IPS-18c (cell line): Measurements from ENCODE around the gene BARX1.

ENCODE experiments used
- H3K4me3 ChIP-seq: 2 replicates; pipeline ENCODE4 v1.7.0; 2013; ENCODE audit warnings: low read depth, mild to moderate bottlenecking, low read length, moderate library complexity; ENCODE audit not compliant: insufficient read depth
- H3K9me3 ChIP-seq: one replicate; pipeline ENCODE4 v1.6.1; 2013; ENCODE audit warnings: mild to moderate bottlenecking, low read length, moderate library complexity; ENCODE audit not compliant: control insufficient read depth, insufficient read depth

Gene BARX1

DNA sequence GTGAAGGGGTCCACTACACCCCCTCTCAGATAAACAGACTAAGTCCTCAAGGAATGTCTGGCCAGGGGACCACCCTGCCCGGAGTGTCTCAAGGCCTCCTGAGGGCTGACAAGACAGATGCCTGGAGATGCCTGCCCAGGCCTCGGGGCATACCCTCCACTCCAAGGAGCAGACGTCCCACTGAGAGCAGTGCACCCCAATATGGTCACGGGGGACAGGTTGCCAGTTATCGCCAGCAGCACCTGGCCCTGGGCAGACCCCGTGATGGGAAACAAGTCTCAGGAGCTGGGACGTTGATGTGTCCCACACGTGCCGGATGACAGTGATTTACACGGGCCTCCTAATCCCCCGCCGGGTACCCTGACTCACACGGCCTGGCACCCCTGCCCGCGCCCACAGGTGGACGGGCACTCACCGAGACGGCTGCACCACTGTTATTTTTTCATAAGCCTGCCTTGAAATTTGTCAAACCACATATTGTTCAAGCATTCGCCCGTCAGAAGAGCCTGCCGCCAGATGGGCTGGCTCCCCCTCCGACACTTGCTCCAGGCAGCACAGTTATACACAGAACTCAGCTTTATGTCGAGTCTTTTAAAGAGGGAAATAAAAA is 43.9 kb downstream of the BARX1 start:
- Histone ChIP-seq H3K9me3 (no peaks in the 10 kb centered on the region), H3K4me3 (no peak overlapping the region)

DNA sequence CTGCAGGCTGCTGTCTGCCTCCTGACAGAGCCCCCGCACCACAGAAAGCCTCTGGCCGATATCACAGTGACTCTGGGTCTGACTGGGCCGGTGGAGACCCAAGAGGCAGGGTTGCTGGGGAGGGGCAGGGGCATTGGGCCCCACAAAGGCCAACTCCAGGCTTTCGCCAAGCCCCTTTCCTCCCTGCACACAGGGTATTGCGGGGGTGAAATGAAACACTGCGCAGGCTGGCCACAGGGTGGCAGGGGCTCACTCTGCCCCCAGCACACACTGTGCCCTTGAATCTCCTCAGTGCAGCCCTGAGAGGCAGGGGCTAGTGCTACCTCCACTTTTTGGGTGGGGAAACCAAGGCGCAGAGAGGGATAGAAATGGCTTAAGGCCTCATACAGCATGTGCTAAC is 44.6 kb downstream of the BARX1 start:
- H3K9me3 ChIP-seq, result no peaks in the 10 kb centered on the region
- no peak overlapping the region for H3K4me3 ChIP-seq

DNA sequence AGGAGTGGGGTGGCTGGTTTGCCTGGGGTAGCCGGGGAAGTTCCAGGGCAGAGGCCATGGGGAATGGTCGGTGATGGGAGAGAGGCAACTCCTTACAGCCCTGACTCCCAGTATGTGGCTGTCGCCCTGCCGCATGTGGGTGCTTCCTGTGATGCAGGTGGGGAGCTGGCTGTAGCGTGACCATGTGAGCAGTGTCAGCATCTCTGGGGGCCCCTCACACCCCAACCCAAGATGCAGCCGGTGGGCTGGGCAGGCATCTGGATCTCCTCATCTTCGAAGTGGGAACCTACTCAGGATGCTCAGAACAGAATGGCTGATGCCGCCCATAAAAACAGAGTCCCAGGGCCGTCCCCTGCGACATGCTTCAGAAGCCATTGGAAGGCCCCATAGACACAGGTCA is 45.0 kb downstream of the BARX1 start:
- H3K4me3 ChIP-seq, result no peak overlapping the region
- H3K9me3 ChIP-seq, result no peaks in the 10 kb centered on the region

DNA sequence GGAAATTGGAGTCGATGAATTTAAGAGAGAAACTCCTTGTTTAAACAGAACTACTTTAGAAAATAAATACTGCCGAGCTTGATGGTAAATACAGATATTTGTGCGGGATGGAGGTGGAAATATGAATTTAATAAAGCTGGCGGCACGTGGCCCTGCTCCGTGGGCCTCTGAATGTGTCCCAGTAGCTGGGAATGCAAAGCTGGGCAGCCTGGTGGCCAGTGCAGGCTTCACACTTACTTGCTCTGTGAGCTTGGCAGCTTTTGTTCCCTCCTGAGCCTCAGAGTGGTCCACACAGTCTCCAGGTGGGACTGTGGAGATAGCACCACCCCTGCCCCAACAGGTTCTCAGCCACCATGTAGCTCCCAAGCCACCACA is 45.9 kb downstream of the BARX1 start:
- Histone ChIP-seq H3K9me3 (no peaks in the 10 kb centered on the region), H3K4me3 (no peak overlapping the region)

DNA sequence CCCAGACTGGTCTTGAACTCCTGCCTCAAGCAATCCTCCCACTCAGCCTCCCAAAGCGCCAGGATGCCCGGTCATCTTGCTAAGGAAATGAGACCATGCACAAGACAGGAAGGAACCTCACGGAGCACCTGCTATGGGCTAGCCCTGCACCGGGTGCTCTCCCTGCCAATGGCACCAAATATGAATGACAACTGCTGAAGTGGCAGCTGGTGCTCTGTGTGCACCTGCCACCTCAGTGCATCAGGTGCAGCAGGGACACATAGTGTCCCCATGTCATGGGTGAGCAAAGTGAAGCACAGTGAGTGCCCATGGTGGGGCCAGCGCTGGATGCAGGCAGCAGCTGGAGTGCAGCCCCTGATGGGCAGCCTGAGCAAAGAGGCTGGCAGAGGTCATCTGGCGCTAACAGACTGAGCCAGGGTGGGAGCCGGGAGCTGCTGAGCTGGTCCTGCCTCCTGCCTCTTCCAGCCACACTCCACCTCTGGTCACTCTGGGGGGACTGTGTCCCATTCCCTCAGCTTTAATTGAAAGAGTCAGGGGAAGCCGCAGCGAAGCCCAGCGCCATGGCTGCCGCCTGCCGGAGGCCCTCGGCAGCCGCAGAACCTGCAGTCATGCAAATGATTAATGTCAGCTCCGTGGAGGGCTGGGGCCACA is 46.4 kb downstream of the BARX1 start:
- no peaks in the 10 kb centered on the region for H3K9me3 ChIP-seq
- H3K4me3 ChIP-seq, result no peak overlapping the region

DNA sequence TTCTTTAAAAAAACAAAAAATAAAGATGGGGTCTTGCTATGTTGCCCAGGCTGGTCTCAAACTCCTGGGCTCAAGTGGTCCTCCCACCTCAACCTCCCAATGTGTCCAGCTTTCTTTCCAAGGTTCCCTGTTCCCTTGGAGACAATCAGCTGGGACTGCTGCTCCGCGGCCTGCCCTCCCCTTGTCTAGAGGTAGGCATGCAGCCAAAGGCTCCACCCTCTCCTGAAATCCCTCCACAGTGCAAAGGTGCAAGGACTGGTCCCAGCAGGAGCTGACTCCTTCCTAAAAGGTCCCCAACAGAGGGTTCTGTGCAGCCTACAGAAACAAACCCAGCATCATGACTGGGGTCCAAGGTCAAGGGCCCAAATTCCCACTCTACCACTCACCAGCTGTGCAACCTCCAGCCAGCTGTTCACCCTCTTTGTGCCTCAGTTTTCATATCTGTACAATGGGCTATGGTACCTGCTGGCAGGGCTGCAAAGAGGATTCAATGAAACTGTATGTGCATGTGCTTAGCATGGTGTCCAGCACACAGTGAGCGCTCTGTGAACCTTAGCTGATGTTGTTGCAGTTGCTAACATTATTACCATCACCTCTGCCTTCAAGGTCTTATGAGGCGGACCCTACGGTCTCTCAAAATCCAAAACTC is 47.5 kb downstream of the BARX1 start:
- Histone ChIP-seq H3K9me3 (no peaks in the 10 kb centered on the region), H3K4me3 (no peak overlapping the region)

DNA sequence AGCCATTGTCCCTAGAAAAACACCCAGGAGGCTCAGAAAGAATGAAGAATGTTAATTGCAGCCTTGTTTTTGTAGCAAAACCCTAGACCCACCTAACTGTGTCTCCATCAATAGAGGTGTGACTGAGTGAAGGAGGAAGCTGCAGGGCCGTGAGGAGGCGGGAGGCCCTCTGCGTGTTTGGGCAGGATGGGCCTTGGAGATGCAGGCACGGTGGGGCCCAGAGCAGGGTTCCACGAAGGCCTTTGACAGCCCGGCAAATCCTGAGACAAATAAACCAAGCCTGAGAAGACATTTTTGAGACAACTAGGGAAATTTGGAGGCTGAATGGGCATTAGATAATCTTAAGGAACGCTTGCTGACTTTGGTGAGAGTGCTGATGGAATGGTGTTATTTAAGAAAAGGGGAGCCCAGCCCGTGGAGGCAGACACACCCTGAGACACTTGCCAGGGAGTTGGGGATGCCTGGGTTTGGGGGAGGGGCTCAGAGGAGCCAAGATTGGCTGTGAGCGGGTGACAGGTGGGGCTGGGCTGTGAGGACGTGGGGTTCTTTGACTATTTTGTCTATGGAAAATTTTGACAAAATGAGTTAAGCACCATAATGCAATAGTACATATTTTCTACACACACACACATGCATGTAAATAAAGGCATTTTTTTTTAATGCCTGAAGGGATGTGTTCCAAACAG is 48.8 kb downstream of the BARX1 start:
- Histone ChIP-seq H3K9me3 (peaks cover 2% of the 10 kb centered on the region), H3K4me3 (no peak overlapping the region)

DNA sequence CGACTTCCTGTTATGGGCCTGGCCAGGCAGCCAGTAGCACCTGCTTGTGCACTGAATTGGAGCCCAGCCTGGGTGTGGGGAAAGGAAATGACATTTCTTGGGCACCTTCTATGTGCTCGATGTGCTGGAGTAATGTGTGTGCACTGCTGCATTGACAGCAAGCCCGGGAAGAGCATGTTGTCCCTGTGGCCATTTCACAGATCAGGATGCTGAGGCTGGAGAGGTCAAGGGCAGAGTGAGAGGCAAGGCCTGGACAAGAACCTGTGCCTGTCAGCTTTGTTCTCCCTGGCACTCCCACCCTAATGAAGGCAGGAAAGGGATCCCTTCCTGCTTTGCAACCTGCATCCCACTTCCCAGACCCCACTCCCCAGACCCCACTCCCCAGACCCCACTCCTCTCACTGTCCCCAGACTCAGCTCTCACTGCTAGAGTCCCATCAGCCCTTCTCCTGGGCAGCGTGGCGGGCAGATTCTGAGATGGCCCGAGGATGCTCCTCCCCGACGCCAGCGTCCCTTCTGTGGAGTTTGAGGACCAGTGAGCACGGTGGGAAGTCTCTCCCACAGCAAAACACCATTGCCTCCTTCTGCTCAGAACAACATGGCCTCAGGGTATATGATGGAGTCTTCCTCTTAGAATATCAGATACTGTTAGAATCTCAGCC is 49.6 kb downstream of the BARX1 start:
- Histone ChIP-seq H3K9me3 (peaks cover 2% of the 10 kb centered on the region), H3K4me3 (no peak overlapping the region)

DNA sequence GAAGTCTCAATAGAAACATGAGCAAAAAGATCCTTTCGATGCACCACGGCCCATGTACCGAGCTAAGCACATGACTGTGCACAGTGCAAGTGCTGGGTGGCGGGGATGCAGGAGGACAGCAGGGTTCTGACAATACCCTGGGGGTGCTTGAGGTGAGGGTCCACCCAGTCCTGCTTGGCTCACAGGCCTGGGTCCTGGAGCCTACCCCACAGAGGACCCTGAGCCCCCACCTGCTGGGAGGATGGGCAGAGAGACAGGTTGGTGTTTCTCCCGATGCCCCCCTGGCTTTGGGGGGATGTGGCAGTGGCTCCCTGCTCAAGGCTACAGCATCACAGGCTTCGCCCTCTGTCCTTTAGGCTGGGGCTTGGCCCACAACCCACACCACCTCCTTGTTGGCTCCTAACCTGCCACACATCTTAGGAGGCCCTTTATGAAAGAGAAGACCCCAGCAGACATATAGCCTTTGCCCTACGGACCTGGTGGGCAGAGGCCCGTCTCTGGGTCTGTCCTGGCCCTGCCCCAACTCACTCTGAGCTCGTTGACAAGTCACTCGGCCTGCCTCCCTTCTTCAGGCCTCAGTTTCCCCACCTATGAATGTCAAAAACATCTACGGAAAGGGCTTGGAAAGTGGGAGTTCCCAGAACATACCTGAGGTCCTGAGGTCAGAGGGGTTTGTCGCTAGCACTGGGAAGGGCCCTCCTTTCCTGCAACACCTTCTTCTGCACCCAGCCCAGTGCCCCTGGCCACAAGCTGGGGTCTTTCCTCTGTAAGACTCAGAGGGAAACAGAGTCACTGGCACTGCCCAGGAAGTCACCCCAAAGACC is 50.3 kb downstream of the BARX1 start:
- no peak overlapping the region for H3K4me3 ChIP-seq

DNA sequence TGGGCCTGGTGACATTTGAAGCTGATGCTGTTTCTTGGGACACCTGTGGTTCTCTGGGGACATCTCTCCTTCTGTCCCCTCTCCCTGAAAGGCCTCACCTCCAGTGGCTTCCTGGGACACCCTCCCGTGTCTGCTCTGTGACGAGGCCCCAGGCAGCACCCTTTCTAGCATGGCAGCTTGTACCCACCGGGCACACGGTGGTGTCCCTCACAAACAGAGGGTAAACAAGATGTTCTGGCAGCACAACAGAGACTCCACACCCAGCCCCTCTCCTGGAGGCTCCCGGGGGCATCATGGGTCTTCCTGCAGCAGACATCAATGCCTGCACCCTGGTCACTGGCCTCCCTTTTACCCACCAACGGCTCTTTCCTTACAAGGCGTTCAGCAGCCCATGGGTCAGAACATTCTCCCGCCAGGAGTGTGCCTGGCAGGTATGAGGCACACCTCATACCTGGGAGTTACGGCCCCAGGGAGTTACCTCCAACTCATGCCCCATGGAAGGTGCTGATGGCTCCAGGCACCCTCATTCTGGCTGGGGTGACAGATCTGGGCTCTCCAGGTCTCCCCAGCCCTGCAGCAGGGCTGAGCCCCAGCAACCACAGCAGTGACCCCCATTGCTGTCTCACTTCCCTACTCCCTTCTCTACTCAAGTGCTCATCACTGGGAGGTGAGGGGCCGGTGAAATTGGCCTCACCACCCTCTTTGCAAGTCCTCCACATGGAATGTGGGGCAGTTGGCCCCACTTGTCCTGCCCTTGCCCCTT is 51.1 kb downstream of the BARX1 start:
- Histone ChIP-seq H3K9me3 (peaks cover 4% of the 10 kb centered on the region), H3K4me3 (no peak overlapping the region)

More for the DNA sequence above, 50.3 kb downstream of the BARX1 start:
- peaks cover 4% of the 10 kb centered on the region for H3K9me3 ChIP-seq

DNA sequence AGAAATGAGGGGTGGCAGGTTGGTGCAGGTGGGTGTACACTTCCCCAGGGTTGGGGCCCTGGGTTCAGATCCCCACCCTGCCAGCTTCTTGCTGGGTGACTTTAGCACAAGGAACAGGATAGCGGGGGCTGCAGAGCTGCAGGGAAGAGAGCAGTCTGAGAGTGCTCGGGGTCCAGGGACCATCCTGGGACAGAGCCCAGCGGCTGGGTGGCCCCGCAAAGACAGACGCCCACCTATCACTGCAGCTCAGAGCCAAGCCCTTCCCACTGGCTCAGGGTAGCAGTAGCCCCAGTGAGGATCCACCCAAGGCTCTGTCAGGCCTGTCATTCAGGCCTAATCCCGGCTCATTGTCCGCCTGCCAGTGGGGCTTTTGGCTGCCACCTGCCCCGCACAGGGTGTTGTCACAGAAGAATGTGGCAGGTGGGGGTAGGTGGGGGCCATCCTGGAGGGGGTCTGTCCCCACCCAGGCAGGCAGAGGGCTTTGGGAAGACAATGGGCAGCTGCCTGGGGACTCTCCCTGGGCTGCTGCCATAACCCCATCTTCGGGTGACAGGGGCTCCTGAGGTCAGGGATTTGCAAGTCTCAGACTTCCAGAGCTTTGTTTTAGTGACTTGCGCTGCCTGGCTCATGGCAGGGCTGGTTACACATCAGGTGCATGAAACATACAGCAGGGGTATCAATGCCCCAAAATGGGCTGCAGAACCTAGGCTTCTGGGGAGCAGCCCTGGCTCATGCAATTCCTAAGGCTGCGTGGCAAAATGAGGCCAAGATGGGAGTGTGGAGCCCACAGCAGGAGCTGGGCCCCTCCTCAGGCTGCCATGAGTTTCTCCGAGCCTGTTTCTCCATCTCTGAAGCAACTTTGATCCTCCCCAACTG is 52.1 kb downstream of the BARX1 start:
- no peak overlapping the region for H3K4me3 ChIP-seq

DNA sequence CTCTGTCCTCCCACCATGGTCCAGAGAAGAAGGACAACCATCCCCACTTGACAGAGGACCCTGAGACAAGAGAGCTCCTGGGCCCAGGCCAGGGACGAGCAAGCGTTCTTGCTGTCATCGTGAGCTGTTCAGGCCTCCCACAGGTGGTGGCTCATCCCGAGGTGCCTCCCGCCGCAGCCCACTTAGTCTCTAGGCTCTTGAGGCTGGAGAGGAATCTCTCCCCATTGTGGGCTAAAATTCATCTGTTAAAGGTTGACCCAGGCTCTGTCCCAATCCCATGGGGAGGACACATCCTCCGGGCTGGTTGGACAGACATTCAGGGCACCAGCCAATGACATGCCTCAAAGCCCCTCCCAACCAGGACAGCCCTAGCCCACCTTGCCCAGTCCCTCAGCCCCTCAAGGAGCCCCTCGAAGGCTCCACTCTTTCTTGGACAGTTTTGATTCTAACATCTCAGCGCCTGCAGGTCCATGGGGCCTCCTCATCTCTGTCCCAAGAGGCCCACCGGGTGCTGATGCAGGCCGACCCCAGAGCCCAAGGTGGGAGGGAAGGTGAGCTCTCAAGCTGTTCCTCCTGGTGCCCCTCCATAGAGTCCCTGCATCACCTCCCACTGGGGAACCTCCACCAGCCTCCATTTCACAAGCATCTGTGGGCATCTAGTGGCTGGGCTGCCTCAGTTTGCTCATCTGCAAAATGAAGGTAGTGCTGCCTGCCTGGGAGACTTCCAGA is 52.9 kb downstream of the BARX1 start:
- peaks cover 4% of the 10 kb centered on the region for H3K9me3 ChIP-seq
- no peak overlapping the region for H3K4me3 ChIP-seq

More for the DNA sequence above, 52.1 kb downstream of the BARX1 start:
- peaks cover 4% of the 10 kb centered on the region for H3K9me3 ChIP-seq
